Activated naive CD8-positive, alpha-beta T cell treated with anti-CD3 and anti-CD28 coated beads, Interleukin-2, amount 50 U/mL, for 16 hours (primary cell): ENCODE measurements around the gene AKIRIN2.

ENCODE experiments used
- DNase-seq: peaks from one replicate; pipeline ENCODE4 v3.0.0-alpha.2; 2020; ENCODE audit warnings: low read depth, low spot score

Gene AKIRIN2

GRCh38 chr6:87701676-87702588 lies at the start of gene AKIRIN2:
TSS of gene AKIRIN2 (minus strand) at chr6:87702233. CDS start at chr6:87701684, 549 bp downstream.
- peak; percentile 95 for DNase-seq

- DNase-seq, result no peak
Measured at GRCh38 chr6:87747646-87748045, 45.6 kb upstream of the AKIRIN2 start.

- DNase-seq, result no peak
Measured at GRCh38 chr6:87745966-87746721, 44.1 kb upstream of the AKIRIN2 start.

GRCh38 chr6:87743454-87743853 lies 41.4 kb upstream of the AKIRIN2 start:
- no peak for DNase-seq

GRCh38 chr6:87742106-87742505 lies 40.1 kb upstream of the AKIRIN2 start:
- DNase-seq, result no peak

GRCh38 chr6:87741001-87741650 lies 39.1 kb upstream of the AKIRIN2 start:
- no peak for DNase-seq

GRCh38 chr6:87738744-87739143 lies 36.7 kb upstream of the AKIRIN2 start:
- DNase-seq, result no peak

- no peak for DNase-seq
Measured at GRCh38 chr6:87738000-87738399, 36.0 kb upstream of the AKIRIN2 start.

- no peak for DNase-seq
Measured at GRCh38 chr6:87736809-87737540, 34.9 kb upstream of the AKIRIN2 start.

- no peak for DNase-seq
Measured at GRCh38 chr6:87731818-87732661, 30.0 kb upstream of the AKIRIN2 start.

GRCh38 chr6:87731080-87731479 lies 29.0 kb upstream of the AKIRIN2 start:
- no peak for DNase-seq

- DNase-seq, result no peak
Measured at GRCh38 chr6:87729965-87730719, 28.1 kb upstream of the AKIRIN2 start.

GRCh38 chr6:87728706-87729105 lies 26.7 kb upstream of the AKIRIN2 start:
- no peak for DNase-seq

GRCh38 chr6:87724983-87725811 lies 23.2 kb upstream of the AKIRIN2 start:
- no peak for DNase-seq

GRCh38 chr6:87723170-87724078 lies 21.4 kb upstream of the AKIRIN2 start:
- DNase-seq, result no peak

- no peak for DNase-seq
Measured at GRCh38 chr6:87722540-87723169, 20.6 kb upstream of the AKIRIN2 start.

- no peak for DNase-seq
Measured at GRCh38 chr6:87721311-87721710, 19.3 kb upstream of the AKIRIN2 start.
